K562 (cell line): ENCODE results near the gene MITF. TPM values are rescaled to one million over a fixed set of nuclear protein-coding genes. Genes with fewer than 3 reads are reported as not detected.

ENCODE experiments used
- ATAC-seq: fragments of 200-7000 bp; cut with Tn5 transposase; 3 replicates; pipeline ENCODE4 v1.9.1; 2020; ENCODE audit warnings: moderate library complexity
- BruUV-seq: library from RNA; stranded (reverse); fragments of 400-500 nt; replicated peaks from 2 replicates; lab custom pipeline; 2021; lab: Mats Ljungman, UMichigan
- CTCF ChIA-PET: fragments of 300-600 bp; formaldehyde crosslinking; extraction: SDS; loops from one replicate; lab custom pipeline; 2021; ENCODE audit warnings: low intra/inter-chr PET ratio; lab: Yijun Ruan, JAX
- POLR2A ChIA-PET: fragments of 300-600, 350-650 bp; sonication (Branson Sonifier 250); formaldehyde crosslinking; extraction: SDS; loops from one replicate; lab custom pipeline; 2021; ENCODE audit warnings: antibody characterized with exemption, inconsistent platforms; lab: Yijun Ruan, JAX
- DNase-seq, 4 experiments: peaks; one replicate each; pipeline versions ENCODE4 v3.0.0 to v3.0.0-alpha.2; 2011 to 2018; ENCODE audit warnings: low spot score in 3 of 4, mixed read lengths in 3 of 4; ENCODE audit errors: extremely low read depth in 1 of 4
- FAIRE-seq: peaks from 2 replicates; lab custom pipeline; 2011; peaks lifted over from hg19 to GRCh38; lab: Jason Lieb, UNC
- H2AFZ ChIP-seq: 2 replicates; pipeline ENCODE4 v1.6.0; 2011; ENCODE audit warnings: low read depth, low read length, control low read depth, inconsistent platforms
- H3K27ac ChIP-seq: fragments of 200-600 bp; 3 replicates; pipeline ENCODE4 v1.8.0; 2011; ENCODE audit warnings: low read depth, mild to moderate bottlenecking, control low read depth, inconsistent platforms, low read length, moderate library complexity, mixed read lengths; ENCODE audit errors: extremely low read depth
- H3K27me3 ChIP-seq, 2 experiments: fragments of 300-600 bp in 1 of 2; 2 replicates in 1 of 2; 3 replicates in 1 of 2; pipeline versions ENCODE4 v1.6.0 to v1.8.0; 2011; ENCODE audit warnings: inconsistent platforms in 2 of 2, low read length in 2 of 2, mild to moderate bottlenecking in 1 of 2, mixed read lengths in 1 of 2, moderate library complexity in 1 of 2; ENCODE audit not compliant: control insufficient read depth in 2 of 2, insufficient read depth in 2 of 2
- H3K36me3 ChIP-seq: fragments of 300-600 bp; 3 replicates; pipeline ENCODE4 v1.8.0; 2011; ENCODE audit warnings: mild to moderate bottlenecking, low read length, inconsistent platforms; ENCODE audit not compliant: control insufficient read depth, insufficient read depth
- H3K4me1 ChIP-seq, 2 experiments: fragments of 200-600 bp in 1 of 2; replicated peaks in 1 of 2; 2 replicates in 1 of 2; 3 replicates in 1 of 2; pipeline versions ENCODE4 v1.5.1 to v1.8.0; 2011; ENCODE audit warnings: inconsistent platforms in 2 of 2, low read length in 2 of 2, mild to moderate bottlenecking in 1 of 2, mixed read lengths in 1 of 2, moderate library complexity in 1 of 2; ENCODE audit not compliant: control insufficient read depth in 2 of 2, insufficient read depth in 2 of 2
- H3K4me2 ChIP-seq: 2 replicates; pipeline ENCODE4 v1.6.1; 2011; ENCODE audit warnings: low read length, control low read depth, inconsistent platforms, mixed read lengths; ENCODE audit not compliant: insufficient read depth
- H3K4me3 ChIP-seq: fragments of 200-600 bp; sonication (generic), shearing (Covaris generic); 2 replicates; pipeline ENCODE4 v1.5.1; 2016; ENCODE audit warnings: control low read depth, inconsistent platforms
- H3K79me2 ChIP-seq: fragments of 200-600 bp; 3 replicates; pipeline ENCODE4 v1.8.0; 2011; ENCODE audit warnings: low read length, inconsistent platforms; ENCODE audit not compliant: control insufficient read depth, insufficient read depth
- H3K9ac ChIP-seq, 2 experiments: 2 replicates each; pipeline versions ENCODE4 v1.6.0 to v1.6.1; 2011; ENCODE audit warnings: low read depth in 2 of 2, low read length in 2 of 2, control low read depth in 1 of 2, inconsistent platforms in 1 of 2, mild to moderate bottlenecking in 1 of 2, mixed read lengths in 1 of 2; ENCODE audit not compliant: insufficient read depth in 1 of 2
- H3K9me1 ChIP-seq: one replicate; pipeline ENCODE4 v1.6.0; 2011; ENCODE audit warnings: inconsistent platforms, mild to moderate bottlenecking, low read length, moderate library complexity; ENCODE audit not compliant: control insufficient read depth, insufficient read depth
- H3K9me3 ChIP-seq: replicated peaks from 2 replicates; pipeline ENCODE4 v1.5.1; 2011; ENCODE audit warnings: low read depth, low read length, inconsistent platforms; ENCODE audit not compliant: control insufficient read depth, insufficient read depth
- H4K20me1 ChIP-seq: replicated peaks from 2 replicates; pipeline ENCODE4 v1.6.1; 2011; ENCODE audit warnings: low read length, inconsistent platforms, mixed read lengths; ENCODE audit not compliant: control insufficient read depth, insufficient read depth
- HMBOX1 ChIP-seq: sonication (generic); IDR thresholded peaks from 2 replicates; pipeline ENCODE4 v1.6.1; 2016
- HNRNPL ChIP-seq: fragments of 200-400 bp; formaldehyde crosslinking; IDR thresholded peaks from 2 replicates; pipeline ENCODE4 v1.6.1; 2017; ENCODE audit warnings: low read depth, mild to moderate bottlenecking, low read length
- KDM5B ChIP-seq: fragments of 200-600 bp; sonication (generic); IDR thresholded peaks from 2 replicates; pipeline ENCODE4 v1.6.1; 2012; ENCODE audit warnings: low read depth, mild to moderate bottlenecking, moderate library complexity, low read length, control low read depth, inconsistent platforms; ENCODE audit not compliant: insufficient replicate concordance
- NFYB ChIP-seq: IDR thresholded peaks from 2 replicates; pipeline ENCODE4 v1.6.1; 2011; ENCODE audit warnings: mild to moderate bottlenecking, moderate library complexity; ENCODE audit not compliant: insufficient read length; ENCODE audit errors: extremely low read depth
- PTRF ChIP-seq: fragments of 450-650 bp; IDR thresholded peaks from 2 replicates; pipeline ENCODE4 v1.6.1; 2016; ENCODE audit warnings: mild to moderate bottlenecking, missing genetic modification characterization, missing compliant biosample characterization
- RBM39 ChIP-seq: fragments of 200-400 bp; formaldehyde crosslinking; optimal IDR thresholded peaks from 2 replicates; pipeline ENCODE3; 2018; ENCODE audit warnings: low read depth, low read length
- RFX1 ChIP-seq: fragments of 450-650 bp; IDR thresholded peaks from 2 replicates; pipeline ENCODE4 v1.6.1; 2016; ENCODE audit warnings: mild to moderate bottlenecking, moderate library complexity
- SETDB1 ChIP-seq: IDR thresholded peaks from one replicate; pipeline ENCODE4 v1.6.1; 2012; ENCODE audit warnings: low read length, control low read depth, inconsistent platforms
- TAF15 ChIP-seq: fragments of 200-400 bp; formaldehyde crosslinking; IDR thresholded peaks from 2 replicates; pipeline ENCODE4 v1.6.1; 2017; ENCODE audit warnings: mild to moderate bottlenecking, low read depth, low read length, moderate library complexity
- TBP ChIP-seq: optimal IDR thresholded peaks from 2 replicates; pipeline ENCODE3; 2011; ENCODE audit warnings: low read depth, low read length, improper control_type of control experiment
- WGBS: fragments of 100-300 bp; shearing (Covaris generic); methylation state at CpG from one replicate; pipeline ENCODE4 v1.1.6; 2016; ENCODE audit warnings: low coverage, mixed read lengths; ENCODE audit not compliant: insufficient coverage; ENCODE audit errors: missing lambda C conversion rate; 5-methylcytosine and 5-hydroxymethylcytosine counted together
- in situ Hi-C: fragments of 300-500 bp; cut with MboI; formaldehyde crosslinking; loops from 4 replicates; pipeline ENCODE4 v1.15.0; 2018; ENCODE audit warnings: inconsistent platforms, mixed read lengths
- intact Hi-C: fragments of 100-400 bp; cut with micrococcal nuclease; formaldehyde crosslinking; loops from 2 replicates; pipeline ENCODE4 v1.14.2; 2022
- polyA plus RNA-seq, 8 experiments: library from polyadenylated mRNA; depleted of rRNA in 4 of 8; stranded (reverse) in 5 of 8; unstranded in 3 of 8; fragments of >200 nt; fragmentation: Nextera tagmentation in 2 of 8; fragmentation: Illumina TruSeq in 1 of 8; extraction: Ambion mirVana in 2 of 8; extraction: Trizol in 1 of 8; gene quantifications; 2 replicates each; pipeline versions ENCODE4 v1.2.1 to v1.2.3, GENCODE V29; 2011 to 2014; ENCODE audit warnings: inconsistent platforms in 1 of 8, missing spikeins in 1 of 8
- total RNA-seq, 7 experiments: library from RNA; depleted of rRNA in 6 of 7; stranded (reverse); fragments of >200 nt in 6 of 7; fragmentation: Illumina TruSeq in 2 of 7; extraction: Trizol in 2 of 7; gene quantifications; 2 replicates each; pipeline versions ENCODE4 v1.2.1 to v1.2.3, GENCODE V29; 2011 to 2021; ENCODE audit warnings: low replicate concordance in 1 of 7

MITF gene
- total and polyA plus RNA-seq, 9 of the 15 experiments (the other 6 are each of a cell fraction or from before 2014, with no cell fraction given), result 5.6 to 14.9 (median 11.1) TPM

DNA sequence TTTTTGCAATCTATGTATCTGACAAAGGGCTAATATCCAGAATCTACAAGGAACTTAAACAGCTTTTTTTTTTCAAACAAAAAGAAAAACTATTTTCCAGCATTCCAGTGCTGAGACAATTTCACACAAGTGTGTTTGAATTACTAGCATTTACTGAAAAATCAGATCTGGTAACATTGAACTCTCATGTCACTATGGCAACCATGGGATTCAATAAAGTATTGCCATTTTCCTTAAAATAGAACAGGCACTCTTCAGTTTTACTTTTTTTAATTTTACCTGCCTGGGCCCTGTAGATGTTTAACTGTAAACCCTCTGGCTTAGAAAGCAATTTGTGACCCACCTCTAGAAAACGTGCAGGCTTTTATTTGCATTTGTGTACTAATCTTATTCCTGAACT lies 105.4 kb downstream of the MITF start:
- POLR2A ChIA-PET, result interaction anchor here (0.7 kb wide), 1 partner anchor 27 kb away, joined by 4 read pairs; no protein-coding TSS in a partner anchor
- WGBS, result 33% methylated on average over 1 of the region's 1 CpG

DNA sequence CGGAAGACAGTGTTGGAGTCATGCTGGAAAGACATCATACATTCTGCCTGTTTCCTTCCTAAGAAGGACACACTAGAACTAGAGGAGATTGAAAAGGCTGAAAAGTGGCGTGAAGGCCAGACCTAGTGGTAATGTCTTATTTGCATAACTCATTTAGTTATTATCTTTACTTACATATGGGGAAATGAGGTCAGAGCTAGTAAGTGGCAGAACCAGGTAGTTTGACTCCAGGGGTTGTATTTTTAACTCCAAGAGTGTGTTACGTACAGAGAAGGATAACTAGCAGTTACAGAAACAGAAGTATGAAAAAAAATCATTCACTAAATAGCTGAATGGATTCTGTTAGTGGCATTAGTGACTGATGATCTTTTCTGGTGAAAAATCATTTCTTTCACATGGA lies 108.0 kb downstream of the MITF start:
- no TSS peak for BruUV-seq
- WGBS, result 44% methylated on average over 3 of the region's 3 CpGs
- H3K27ac ChIP-seq, result no peak overlapping the region
- no peak for DNase-seq
- H3K9me3 ChIP-seq, result no peaks in the 10 kb centered on the region
- H2AFZ ChIP-seq, result no peak overlapping the region
- ChIA-PET CTCF (no interaction called here), POLR2A (interaction anchor here (1.4 kb wide), 1 partner anchor 17 kb away, joined by 3 read pairs; no protein-coding TSS in a partner anchor)
- intact Hi-C loops (no loop called here), in situ Hi-C loops (no loop called here)
- no peak overlapping the region for H3K4me3 ChIP-seq
- peaks cover 0 to 4% of the 10 kb centered on the region in 2 experiments; a peak in 1 of 5 replicates for H3K4me1 ChIP-seq
- no peak; the same call in 2 of the 3 replicates for ATAC-seq
- H3K4me2 ChIP-seq, result no peak overlapping the region
- no peaks in the 10 kb centered on the region; the same call in 2 of the 3 replicates for H3K79me2 ChIP-seq
- no peaks in the 10 kb centered on the region for H3K9me1 ChIP-seq
- FAIRE-seq, result no peak
- H3K9ac ChIP-seq, result no peak overlapping the region
- H3K27me3 ChIP-seq, result no peaks in the 10 kb centered on the region
- TF ChIP-seq TBP (no peak), RBM39 (no peak), HMBOX1 (peak; percentile 95), TAF15 (no peak), HNRNPL (no peak), KDM5B (no peak), PTRF (tag) (no peak)
- H3K36me3 ChIP-seq, result no peaks in the 10 kb centered on the region
- H4K20me1 ChIP-seq, result 0 out of 2 replicates have a peak, but pooled peaks cover 3% of the 10 kb centered on the region

More for the DNA sequence above, 105.4 kb downstream of the MITF start:
- Histone ChIP-seq H3K27me3 (no peaks in the 10 kb centered on the region), H3K4me3 (no peak overlapping the region), H3K9me3 (no peaks in the 10 kb centered on the region), H3K4me1 (peaks cover 0 to 4% of the 10 kb centered on the region in 2 experiments; a peak in 1 of 5 replicates), H3K4me2 (no peak overlapping the region), H4K20me1 (0 out of 2 replicates have a peak, but pooled peaks cover 3% of the 10 kb centered on the region), H3K27ac (no peak overlapping the region), H3K36me3 (no peaks in the 10 kb centered on the region), H3K9ac (no peak overlapping the region), H3K79me2 (no peaks in the 10 kb centered on the region; the same call in 2 of the 3 replicates), H3K9me1 (no peaks in the 10 kb centered on the region), H2AFZ (no peak overlapping the region)
- no TSS peak for BruUV-seq
- TF ChIP-seq SETDB1, result no peak
- TF ChIP-seq RFX1, result peak; percentile 46
- no peak for TF ChIP-seq NFYB
- CTCF ChIA-PET, result no interaction called here
- no peak for ATAC-seq
- in situ Hi-C loops (no loop called here), intact Hi-C loops (no loop called here)
- no peak for FAIRE-seq
- DNase-seq, result no peak
